Activated CD4-positive, alpha-beta T cell treated with anti-CD3 and anti-CD28 coated beads, Interleukin-2, amount 10 ng/mL, durations not matched to agents 24 days and 14 days (primary cell): ENCODE results near the gene CGB1. TPM values are rescaled to one million over a fixed set of nuclear protein-coding genes. Genes with fewer than 3 reads are reported as not detected.
"Not testable (repeated sequence)": the region's sequence is repeated elsewhere in the genome, so short reads cannot be mapped to it uniquely, and the experiment has no call there.

Experiments used
- DNase-seq: peaks from one replicate; pipeline ENCODE4 v3.0.0; 2022
- H3K27ac Mint-ChIP-seq: one replicate; pipeline ENCODE4 v1.8.0; 2022; ENCODE audit warnings: mild to moderate bottlenecking, mixed read lengths
- H3K27me3 Mint-ChIP-seq: one replicate; pipeline ENCODE4 v1.8.0; 2022; ENCODE audit warnings: mixed read lengths
- H3K36me3 Mint-ChIP-seq: one replicate; pipeline ENCODE4 v1.8.0; 2022; ENCODE audit warnings: low read depth, mild to moderate bottlenecking, mixed read lengths
- H3K4me1 Mint-ChIP-seq: one replicate; pipeline ENCODE4 v1.8.0; 2021; ENCODE audit warnings: mixed read lengths
- H3K4me3 Mint-ChIP-seq: one replicate; pipeline ENCODE4 v1.8.0; 2022; ENCODE audit warnings: mild to moderate bottlenecking, moderate library complexity, mixed read lengths
- H3K9me3 Mint-ChIP-seq: one replicate; pipeline ENCODE4 v1.8.0; 2021; ENCODE audit warnings: mixed read lengths
- intact Hi-C: fragments of 100-400 bp; cut with micrococcal nuclease; formaldehyde crosslinking; loops from one replicate; pipeline ENCODE4 v1.15.1; 2023
- total RNA-seq: library from RNA; stranded (reverse); gene quantifications from 2 replicates; pipeline ENCODE4 v1.2.3, GENCODE V29; 2022

CGB1 gene
- total RNA-seq, 1 donor from 2014 or later = not detected

- no peaks in the 10 kb centered on the region for H3K36me3 Mint-ChIP-seq
- no peak for DNase-seq
- peaks cover 67% of the 10 kb centered on the region for H3K27me3 Mint-ChIP-seq
- H3K4me1 Mint-ChIP-seq = no peaks in the 10 kb centered on the region
- H3K27ac Mint-ChIP-seq = no peak overlapping the region
- intact Hi-C loops = no loop called here
- no peak overlapping the region for H3K4me3 Mint-ChIP-seq
- peaks cover 7% of the 10 kb centered on the region for H3K9me3 Mint-ChIP-seq
Observed at GRCh38 chr19:49067554-49067953, 30.9 kb upstream of the CGB1 start.

- intact Hi-C loops = no loop called here
- Mint-ChIP-seq H3K4me1 (no peaks in the 10 kb centered on the region), H3K27ac (no peak overlapping the region), H3K9me3 (peaks cover 7% of the 10 kb centered on the region), H3K36me3 (no peaks in the 10 kb centered on the region), H3K4me3 (no peak overlapping the region), H3K27me3 (peaks cover 67% of the 10 kb centered on the region)
- no peak for DNase-seq
Observed at GRCh38 chr19:49065905-49066512, 29.3 kb upstream of the CGB1 start.

- no peak for DNase-seq
- Mint-ChIP-seq H3K4me1 (no peaks in the 10 kb centered on the region), H3K27me3 (peaks cover 66% of the 10 kb centered on the region), H3K36me3 (no peaks in the 10 kb centered on the region), H3K9me3 (peaks cover 7% of the 10 kb centered on the region), H3K4me3 (no peak within 1 kb of the TSS), H3K27ac (no peak within 1 kb of the TSS)
- intact Hi-C loops = no loop called here
Observed at GRCh38 chr19:49064768-49065611, 28.3 kb upstream of the CGB1 start, which contains the start of gene NTF4. TSS of gene NTF4 (minus strand) at chr19:49064818. CDS start at chr19:49061997, 2,821 bp downstream.

GRCh38 chr19:49064029-49064629, 27.4 kb upstream of the CGB1 start:
- H3K9me3 Mint-ChIP-seq = peaks cover 2% of the 10 kb centered on the region
- no peak overlapping the region for H3K4me3 Mint-ChIP-seq
- no peaks in the 10 kb centered on the region for H3K4me1 Mint-ChIP-seq
- H3K36me3 Mint-ChIP-seq = no peaks in the 10 kb centered on the region
- no peak for DNase-seq
- no peak overlapping the region for H3K27ac Mint-ChIP-seq
- intact Hi-C loops = no loop called here
- H3K27me3 Mint-ChIP-seq = peaks cover 66% of the 10 kb centered on the region

GRCh38 chr19:49061445-49061844, 24.8 kb upstream of the CGB1 start:
- no peak overlapping the region for H3K27ac Mint-ChIP-seq
- peaks cover 3% of the 10 kb centered on the region for H3K36me3 Mint-ChIP-seq
- no peak for DNase-seq
- H3K27me3 Mint-ChIP-seq = peaks cover 72% of the 10 kb centered on the region
- H3K4me1 Mint-ChIP-seq = peaks cover 12% of the 10 kb centered on the region
- intact Hi-C loops = no loop called here
- no peak overlapping the region for H3K4me3 Mint-ChIP-seq
- H3K9me3 Mint-ChIP-seq = no peaks in the 10 kb centered on the region

GRCh38 chr19:49061000-49061399, 24.3 kb upstream of the CGB1 start:
- no peaks in the 10 kb centered on the region for H3K9me3 Mint-ChIP-seq
- DNase-seq = no peak
- peaks cover 69% of the 10 kb centered on the region for H3K27me3 Mint-ChIP-seq
- no peak overlapping the region for H3K27ac Mint-ChIP-seq
- peaks cover 3% of the 10 kb centered on the region for H3K36me3 Mint-ChIP-seq
- no peak overlapping the region for H3K4me3 Mint-ChIP-seq
- H3K4me1 Mint-ChIP-seq = peaks cover 12% of the 10 kb centered on the region
- intact Hi-C loops = no loop called here

- peaks cover 63% of the 10 kb centered on the region for H3K27me3 Mint-ChIP-seq
- H3K4me3 Mint-ChIP-seq = no peak overlapping the region
Observed at GRCh38 chr19:49059053-49059452, 22.4 kb upstream of the CGB1 start.

GRCh38 chr19:49058562-49058961, 21.9 kb upstream of the CGB1 start:
- Mint-ChIP-seq H3K9me3 (no peaks in the 10 kb centered on the region), H3K27ac (no peak overlapping the region), H3K36me3 (peaks cover 3% of the 10 kb centered on the region), H3K4me3 (peak overlapping the region; percentile 84), H3K27me3 (peaks cover 60% of the 10 kb centered on the region), H3K4me1 (peaks cover 12% of the 10 kb centered on the region)
- intact Hi-C loops = no loop called here
- DNase-seq = peak; percentile 66

More at GRCh38 chr19:49059053-49059452, 22.4 kb upstream of the CGB1 start:
- no peak for DNase-seq
- no peaks in the 10 kb centered on the region for H3K9me3 Mint-ChIP-seq
- intact Hi-C loops = no loop called here
- H3K4me1 Mint-ChIP-seq = peaks cover 12% of the 10 kb centered on the region
- peaks cover 3% of the 10 kb centered on the region for H3K36me3 Mint-ChIP-seq
- no peak overlapping the region for H3K27ac Mint-ChIP-seq

GRCh38 chr19:49057636-49058234, 21.0 kb upstream of the CGB1 start, which contains the start of gene CGB7:
TSS of gene CGB7 (minus strand) at chr19:49057749. CDS start at chr19:49055375, 2,374 bp downstream.
- Mint-ChIP-seq H3K9me3 (no peaks in the 10 kb centered on the region), H3K4me3 (peak within 1 kb of the TSS; percentile 84), H3K4me1 (peaks cover 12% of the 10 kb centered on the region), H3K27ac (no peak within 1 kb of the TSS), H3K27me3 (peaks cover 53% of the 10 kb centered on the region), H3K36me3 (peaks cover 3% of the 10 kb centered on the region)
- DNase-seq = peak; percentile 83
- intact Hi-C loops = no loop called here

- peaks cover 12% of the 10 kb centered on the region for H3K4me1 Mint-ChIP-seq
- DNase-seq = peak; percentile 65
- intact Hi-C loops, H3K9me3 Mint-ChIP-seq, H3K36me3 Mint-ChIP-seq, H3K27ac Mint-ChIP-seq: not testable (repeated sequence)
- H3K27me3 Mint-ChIP-seq = peaks cover 53% of the 10 kb centered on the region
- peak overlapping the region; percentile 84 for H3K4me3 Mint-ChIP-seq
Observed at GRCh38 chr19:49056902-49057596, 20.4 kb upstream of the CGB1 start.

- peaks cover 49% of the 10 kb centered on the region for H3K27me3 Mint-ChIP-seq
- intact Hi-C loops = no loop called here
Observed at GRCh38 chr19:49056101-49056901, 19.6 kb upstream of the CGB1 start.

GRCh38 chr19:49050376-49051033, 13.8 kb upstream of the CGB1 start:
- H3K4me3 Mint-ChIP-seq, H3K4me1 Mint-ChIP-seq, H3K36me3 Mint-ChIP-seq, H3K27ac Mint-ChIP-seq, intact Hi-C loops, H3K9me3 Mint-ChIP-seq, H3K27me3 Mint-ChIP-seq, DNase-seq: not testable (repeated sequence)

More at GRCh38 chr19:49056101-49056901, 19.6 kb upstream of the CGB1 start:
- H3K4me1 Mint-ChIP-seq = peaks cover 12% of the 10 kb centered on the region
- no peaks in the 10 kb centered on the region for H3K9me3 Mint-ChIP-seq
- H3K36me3 Mint-ChIP-seq = peaks cover 3% of the 10 kb centered on the region
- H3K27ac Mint-ChIP-seq = no peak overlapping the region
- peak overlapping the region; percentile 84 for H3K4me3 Mint-ChIP-seq
- peak; percentile 90 for DNase-seq
